Uterus (tissue), 2 donors: ENCODE data around the gene TNF.
"Not testable (repeated sequence)": the region's sequence is repeated elsewhere in the genome, so short reads cannot be mapped to it uniquely, and the experiment has no call there.

Source experiments
- CTCF ChIP-seq, 4 experiments: fragments of 200-600 bp in 2 of 4; fragments of 450-650 bp in 2 of 4; sonication (generic) in 2 of 4; IDR thresholded peaks; one replicate each; pipeline ENCODE4 v1.5.1; 2016 to 2019; ENCODE audit warnings: antibody characterized with exemption in 4 of 4, mild to moderate bottlenecking in 2 of 4, moderate library complexity in 1 of 4
- POLR2A ChIP-seq, 2 donors: fragments of 450-650 bp; IDR thresholded peaks; one replicate each; pipeline ENCODE4 v1.6.1; 2016; ENCODE audit warnings: antibody characterized with exemption in 2 of 2, mild to moderate bottlenecking in 1 of 2, moderate library complexity in 1 of 2

- not testable (repeated sequence) for TF ChIP-seq POLR2A, CTCF (IDR thresholded peaks at IDR 0.05)
Measured at GRCh38 chr6:31590691-31591090, 15.3 kb downstream of the TNF start.
